Stomach (tissue), 9 donors: Measurements from ENCODE around the gene DCST1. TPM values are rescaled to one million over a fixed set of nuclear protein-coding genes. Genes with fewer than 3 reads are reported as not detected.

Experiments used
- DNase-seq, 2 donors: peaks; one replicate each; pipeline versions ENCODE4 v3.0.0 to v3.0.0-alpha.2; 2013 to 2019
- H3K27ac ChIP-seq, 5 donors: fragments of 200-600 bp in 4 of 5; sonication (generic) in 4 of 5; one replicate each; pipeline ENCODE4 v1.5.1; 2013 to 2019; ENCODE audit warnings: mild to moderate bottlenecking in 1 of 5, moderate library complexity in 1 of 5
- H3K27me3 ChIP-seq, 3 donors: fragments of 200-600 bp; sonication (generic); one replicate each; pipeline ENCODE4 v1.5.1; 2017 to 2019; ENCODE audit warnings: mixed run types in 1 of 3
- H3K36me3 ChIP-seq, 4 donors: fragments of 200-600 bp; sonication (generic); 1 replicate in 3 of 4; 2 replicates in 1 of 4; pipeline ENCODE4 v1.5.1; 2016 to 2019
- H3K4me1 ChIP-seq, 4 donors: fragments of 200-600 bp; sonication (generic); one replicate each; pipeline ENCODE4 v1.5.1; 2016 to 2019
- H3K4me3 ChIP-seq, 4 donors: fragments of 200-600 bp; sonication (generic) in 3 of 4; one replicate each; pipeline ENCODE4 v1.5.1; 2016 to 2019; ENCODE audit warnings: mild to moderate bottlenecking in 1 of 4
- H3K9me3 ChIP-seq, 4 donors: fragments of 200-600 bp; sonication (generic); one replicate each; pipeline ENCODE4 v1.5.1; 2016 to 2019
- CTCF ChIP-seq, 7 experiments: fragments of 450-650 bp in 4 of 7; fragments of 200-600 bp in 3 of 7; sonication (generic) in 3 of 7; IDR thresholded peaks; one replicate each; pipeline ENCODE4 v1.5.1; 2016 to 2019; ENCODE audit warnings: antibody characterized with exemption in 7 of 7, control low read depth in 2 of 7, mild to moderate bottlenecking in 1 of 7
- EP300 ChIP-seq: sonication (generic); formaldehyde crosslinking; IDR thresholded peaks from one replicate; pipeline ENCODE4 v1.6.1; 2017; ENCODE audit warnings: antibody characterized with exemption
- POLR2A ChIP-seq, 4 donors: fragments of 450-650 bp; IDR thresholded peaks; one replicate each; pipeline ENCODE4 v1.6.1; 2016; ENCODE audit warnings: antibody characterized with exemption in 4 of 4, control low read depth in 2 of 4, mild to moderate bottlenecking in 1 of 4, moderate library complexity in 1 of 4
- POLR2AphosphoS5 ChIP-seq, 3 donors: sonication (generic); formaldehyde crosslinking; IDR thresholded peaks; one replicate each; pipeline ENCODE4 v1.6.1; 2016; ENCODE audit warnings: antibody characterized with exemption in 3 of 3
- WGBS, 5 donors: extraction: QIAGEN DNeasy Blood & Tissue Kit in 3 of 5; methylation state at CpG; one replicate each; pipeline versions ENCODE4 v1.1.5 to v1.1.7; 2013 to 2018; 5-methylcytosine and 5-hydroxymethylcytosine counted together
- intact Hi-C: fragments of 100-400 bp; cut with DNase I; formaldehyde crosslinking; loops from one replicate; pipeline ENCODE4 v1.15.1; 2023; ENCODE audit warnings: low total_unique reads
- polyA plus RNA-seq, 3 donors: library from polyadenylated mRNA; stranded (reverse); fragments of 200-250 nt; gene quantifications; one replicate each; pipeline ENCODE4 v1.2.3, GENCODE V29; 2013
- total RNA-seq, 5 donors: library from RNA; depleted of rRNA; stranded (reverse); fragments of >200 nt; gene quantifications; one replicate each; pipeline versions ENCODE4 v1.1.0 to v1.2.3, GENCODE V29; 2014 to 2016
- donor health status: healthy with polysubstance abuse.
- donor health status: Bipolar disorder and iron deficiency.
- donor health status: healthy.

Gene DCST1
- total and polyA plus RNA-seq, 8 donors = 0.13 to 0.89 (median 0.18) TPM; not detected in 5

GRCh38 chr1:154990276-154990675 is 43.3 kb upstream of the DCST1 start:
- WGBS, 5 donors = 89 to 93% (median 90%) methylated on average over 8 of the region's 8 CpGs
- Histone ChIP-seq H3K4me3 (no peak overlapping the region), H3K4me1 (peaks cover 8 to 29% (median 14%) of the 10 kb centered on the region in 4 donors), H3K36me3 (peaks cover 19 to 62% (median 56%) of the 10 kb centered on the region in 4 donors), H3K9me3 (no peaks in the 10 kb centered on the region), H3K27me3 (no peaks in the 10 kb centered on the region), H3K27ac (no peak overlapping the region)
- TF ChIP-seq CTCF (IDR thresholded peaks at IDR 0.05) (no peak), POLR2A (IDR thresholded peaks at IDR 0.05) (no peak), POLR2AphosphoS5 (IDR thresholded peaks at IDR 0.05) (no peak), EP300 (no peak)
- intact Hi-C loops = no loop called here
- DNase-seq = no peak

GRCh38 chr1:154992721-154993571 is 40.7 kb upstream of the DCST1 start:
- peaks cover 13 to 50% (median 45%) of the 10 kb centered on the region in 4 donors for H3K36me3 ChIP-seq
- no peak overlapping the region for H3K4me3 ChIP-seq
- H3K27ac ChIP-seq = no peak overlapping the region
- peaks cover 8 to 39% (median 18%) of the 10 kb centered on the region in 4 donors for H3K4me1 ChIP-seq
- TF ChIP-seq POLR2AphosphoS5 (IDR thresholded peaks at IDR 0.05) (no peak), EP300 (no peak), POLR2A (IDR thresholded peaks at IDR 0.05) (no peak), CTCF (IDR thresholded peaks at IDR 0.05) (no peak)
- WGBS, 5 donors = 71 to 85% (median 78%) methylated on average over 9 to 14 of the region's 14 CpGs
- H3K27me3 ChIP-seq = no peaks in the 10 kb centered on the region
- DNase-seq = peak in 1 of 2 donors; percentile 39
- no peaks in the 10 kb centered on the region for H3K9me3 ChIP-seq
- intact Hi-C loops = no loop called here

GRCh38 chr1:154993572-154994268 is 39.9 kb upstream of the DCST1 start, which contains the start of gene LENEP:
TSS of gene LENEP (plus strand) at chr1:154993586. CDS start at chr1:154993608, 22 bp downstream.
- WGBS, 5 donors = 60 to 82% (median 69%) methylated on average over 5 to 8 of the region's 8 CpGs
- TF ChIP-seq EP300 = no peak
- no peak for TF ChIP-seq CTCF (IDR thresholded peaks at IDR 0.05)
- no peak for TF ChIP-seq POLR2A (IDR thresholded peaks at IDR 0.05)
- TF ChIP-seq POLR2AphosphoS5 (IDR thresholded peaks at IDR 0.05) = no peak

GRCh38 chr1:154994269-154994587 is 39.4 kb upstream of the DCST1 start:
- DNase-seq = no peak
- Histone ChIP-seq H3K27ac (peak overlapping the region in 1 of 5 donors; percentile 15), H3K27me3 (no peaks in the 10 kb centered on the region), H3K4me1 (peaks cover 13 to 41% (median 24%) of the 10 kb centered on the region in 4 donors), H3K36me3 (peaks cover 2 to 37% (median 33%) of the 10 kb centered on the region in 4 donors), H3K9me3 (no peaks in the 10 kb centered on the region), H3K4me3 (no peak overlapping the region)
- 29 to 62% (median 46%) methylated on average over 1 of the region's 1 CpG for WGBS, 5 donors
- no peak for TF ChIP-seq POLR2AphosphoS5 (IDR thresholded peaks at IDR 0.05)
- no peak for TF ChIP-seq EP300
- intact Hi-C loops = no loop called here

More at GRCh38 chr1:154993572-154994268, 39.9 kb upstream of the DCST1 start, which contains the start of gene LENEP:
- Histone ChIP-seq H3K4me1 (peaks cover 8 to 41% (median 21%) of the 10 kb centered on the region in 4 donors), H3K27me3 (no peaks in the 10 kb centered on the region), H3K4me3 (no peak within 1 kb of the TSS), H3K27ac (peak within 1 kb of the TSS in 1 of 5 donors; percentile 15), H3K36me3 (peaks cover 7 to 42% (median 38%) of the 10 kb centered on the region in 4 donors), H3K9me3 (no peaks in the 10 kb centered on the region)
- intact Hi-C loops = no loop called here
- no peak for DNase-seq
